HT-29 (cell line): Measurements from ENCODE around the gene RABEPK. TPM values are rescaled to one million over a fixed set of nuclear protein-coding genes. Genes with fewer than 3 reads are reported as not detected.
A peak's percentile ranks its signal among the peaks of the same experiment; 100 is the strongest.
"Not testable (repeated sequence)": the region's sequence is repeated elsewhere in the genome, so short reads cannot be mapped to it uniquely, and the experiment has no call there.

ENCODE experiments used
- DNase-seq: peaks from one replicate; pipeline ENCODE4 v3.0.0-alpha.2; 2015; ENCODE audit warnings: low spot score
- total RNA-seq: library from RNA; depleted of rRNA; stranded (reverse); fragments of >200 nt; shearing (Covaris generic); gene quantifications from 2 replicates; pipeline ENCODE4 v1.2.3, GENCODE V29; 2014

RABEPK gene
- total RNA-seq, 1 experiment from 2014 or later, result 29.1 TPM

- DNase-seq, result no peak
Observed at GRCh38 chr9:125243792-125244260, 43.5 kb downstream of the RABEPK start.

- no peak for DNase-seq
Observed at GRCh38 chr9:125246261-125246667, 45.9 kb downstream of the RABEPK start.

GRCh38 chr9:125254231-125254630 is 53.9 kb downstream of the RABEPK start:
- DNase-seq, result no peak

- peak; percentile 39 for DNase-seq
Observed at GRCh38 chr9:125255781-125256391, 55.5 kb downstream of the RABEPK start.

- DNase-seq, result no peak
Observed at GRCh38 chr9:125258160-125258785, 57.9 kb downstream of the RABEPK start.

GRCh38 chr9:125258832-125259534 is 58.6 kb downstream of the RABEPK start:
- no peak for DNase-seq

- DNase-seq, result no peak
Observed at GRCh38 chr9:125260561-125260960, 60.2 kb downstream of the RABEPK start.

GRCh38 chr9:125261501-125262293 is 61.4 kb downstream of the RABEPK start, which contains the start of gene GAPVD1:
Gene GAPVD1, plus strand, starts transcription at chr9:125261826. Its CDS starts 37,096 bp downstream, at chr9:125298922.
- DNase-seq, result peak; percentile 95

- DNase-seq, result peak; percentile 31
Observed at GRCh38 chr9:125262294-125262991, 62.1 kb downstream of the RABEPK start.

GRCh38 chr9:125264068-125264467 is 63.7 kb downstream of the RABEPK start:
- not testable (repeated sequence) for DNase-seq

GRCh38 chr9:125268394-125269013 is 68.2 kb downstream of the RABEPK start:
- no peak for DNase-seq

GRCh38 chr9:125269014-125269397 is 68.7 kb downstream of the RABEPK start:
- DNase-seq, result no peak

GRCh38 chr9:125271081-125271480 is 70.7 kb downstream of the RABEPK start:
- DNase-seq, result no peak

- peak; percentile 77 for DNase-seq
Observed at GRCh38 chr9:125272697-125273096, 72.4 kb downstream of the RABEPK start.

- no peak for DNase-seq
Observed at GRCh38 chr9:125276771-125277170, 76.4 kb downstream of the RABEPK start.

GRCh38 chr9:125277411-125277810 is 77.1 kb downstream of the RABEPK start:
- DNase-seq, result no peak

GRCh38 chr9:125280945-125281344 is 80.6 kb downstream of the RABEPK start:
- no peak for DNase-seq
